WTC11 (cell line): Measurements from ENCODE around the gene ADRA2C.

Source experiments
- FOXK1 ChIP-seq: sonication (generic); formaldehyde crosslinking; IDR thresholded peaks from 2 replicates; pipeline ENCODE4 v1.8.0; 2022; ENCODE audit warnings: mild to moderate bottlenecking, moderate library complexity, missing genetic modification reagents
- JUN ChIP-seq: sonication (generic); formaldehyde crosslinking; IDR thresholded peaks from 2 replicates; pipeline ENCODE4 v1.8.0; 2023; ENCODE audit warnings: mild to moderate bottlenecking, missing genetic modification reagents
- NR3C1 ChIP-seq: sonication (generic); formaldehyde crosslinking; conservative IDR thresholded peaks from 2 replicates; pipeline ENCODE4 v1.8.1; 2023; ENCODE audit warnings: low read depth, mild to moderate bottlenecking, missing genetic modification reagents
- TCF7 ChIP-seq: sonication (generic); formaldehyde crosslinking; IDR thresholded peaks from 2 replicates; pipeline ENCODE4 v1.8.0; 2022; ENCODE audit warnings: mild to moderate bottlenecking, low read depth, missing genetic modification reagents, moderate library complexity
- USF1 ChIP-seq: sonication (generic); formaldehyde crosslinking; IDR thresholded peaks from 2 replicates; pipeline ENCODE4 v1.8.0; 2022; ENCODE audit warnings: mild to moderate bottlenecking, missing genetic modification reagents
- TF ChIP-seq, protein P1 (sequence below): fragments of 200-600 bp; IDR thresholded peaks from 2 replicates; pipeline ENCODE4 v1.8.0; 2022; ENCODE audit warnings: antibody characterized with exemption
- TF ChIP-seq, protein P2 (sequence below): sonication (generic); formaldehyde crosslinking; IDR thresholded peaks from 2 replicates; pipeline ENCODE4 v1.8.1; 2023; ENCODE audit warnings: mild to moderate bottlenecking, missing genetic modification reagents

DNA sequence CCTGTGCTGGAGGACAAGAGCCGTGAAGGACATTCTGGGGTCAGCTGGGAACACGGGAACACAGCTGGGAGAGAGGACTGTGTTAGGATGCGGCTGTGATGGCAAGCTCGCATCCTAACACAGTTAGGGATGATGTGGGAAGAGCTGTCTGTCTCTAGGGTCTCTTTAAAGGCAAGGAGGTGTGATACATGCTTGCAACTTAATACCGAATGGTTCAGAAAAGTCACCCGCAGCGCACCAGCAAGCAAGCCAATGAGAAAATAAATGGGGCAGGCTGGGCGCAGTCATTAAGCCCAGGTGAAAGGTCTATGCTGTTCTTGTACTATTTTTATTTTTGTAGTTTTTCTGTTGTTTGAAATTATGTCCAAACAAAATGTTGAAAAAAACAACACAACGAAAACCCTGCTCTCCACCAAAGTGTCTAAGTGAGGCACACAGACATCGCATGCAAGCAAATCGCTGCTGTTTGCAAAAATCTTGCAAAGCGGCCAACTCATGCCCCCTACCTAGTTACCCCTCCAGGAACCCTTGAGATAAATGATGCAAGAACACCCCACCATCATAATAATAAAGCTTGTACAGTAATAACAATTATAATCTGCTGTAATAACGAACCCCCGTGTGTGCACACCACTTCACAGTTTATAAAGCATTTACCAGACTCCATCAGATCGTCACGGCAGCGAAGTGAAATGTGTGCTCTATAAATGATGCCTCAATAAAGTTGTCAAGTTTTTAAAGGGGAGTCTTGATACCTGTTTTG is 17.9 kb upstream of the ADRA2C start:
- TF ChIP-seq JUN (CRISPR knock-in tag) (no peak), NR3C1 (no peak), TCF7 (CRISPR knock-in tag) (no peak), USF1 (no peak), FOXK1 (CRISPR knock-in tag) (no peak)
- TF ChIP-seq, protein P1, sequence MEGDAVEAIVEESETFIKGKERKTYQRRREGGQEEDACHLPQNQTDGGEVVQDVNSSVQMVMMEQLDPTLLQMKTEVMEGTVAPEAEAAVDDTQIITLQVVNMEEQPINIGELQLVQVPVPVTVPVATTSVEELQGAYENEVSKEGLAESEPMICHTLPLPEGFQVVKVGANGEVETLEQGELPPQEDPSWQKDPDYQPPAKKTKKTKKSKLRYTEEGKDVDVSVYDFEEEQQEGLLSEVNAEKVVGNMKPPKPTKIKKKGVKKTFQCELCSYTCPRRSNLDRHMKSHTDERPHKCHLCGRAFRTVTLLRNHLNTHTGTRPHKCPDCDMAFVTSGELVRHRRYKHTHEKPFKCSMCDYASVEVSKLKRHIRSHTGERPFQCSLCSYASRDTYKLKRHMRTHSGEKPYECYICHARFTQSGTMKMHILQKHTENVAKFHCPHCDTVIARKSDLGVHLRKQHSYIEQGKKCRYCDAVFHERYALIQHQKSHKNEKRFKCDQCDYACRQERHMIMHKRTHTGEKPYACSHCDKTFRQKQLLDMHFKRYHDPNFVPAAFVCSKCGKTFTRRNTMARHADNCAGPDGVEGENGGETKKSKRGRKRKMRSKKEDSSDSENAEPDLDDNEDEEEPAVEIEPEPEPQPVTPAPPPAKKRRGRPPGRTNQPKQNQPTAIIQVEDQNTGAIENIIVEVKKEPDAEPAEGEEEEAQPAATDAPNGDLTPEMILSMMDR = no peak
- TF ChIP-seq, protein P2, sequence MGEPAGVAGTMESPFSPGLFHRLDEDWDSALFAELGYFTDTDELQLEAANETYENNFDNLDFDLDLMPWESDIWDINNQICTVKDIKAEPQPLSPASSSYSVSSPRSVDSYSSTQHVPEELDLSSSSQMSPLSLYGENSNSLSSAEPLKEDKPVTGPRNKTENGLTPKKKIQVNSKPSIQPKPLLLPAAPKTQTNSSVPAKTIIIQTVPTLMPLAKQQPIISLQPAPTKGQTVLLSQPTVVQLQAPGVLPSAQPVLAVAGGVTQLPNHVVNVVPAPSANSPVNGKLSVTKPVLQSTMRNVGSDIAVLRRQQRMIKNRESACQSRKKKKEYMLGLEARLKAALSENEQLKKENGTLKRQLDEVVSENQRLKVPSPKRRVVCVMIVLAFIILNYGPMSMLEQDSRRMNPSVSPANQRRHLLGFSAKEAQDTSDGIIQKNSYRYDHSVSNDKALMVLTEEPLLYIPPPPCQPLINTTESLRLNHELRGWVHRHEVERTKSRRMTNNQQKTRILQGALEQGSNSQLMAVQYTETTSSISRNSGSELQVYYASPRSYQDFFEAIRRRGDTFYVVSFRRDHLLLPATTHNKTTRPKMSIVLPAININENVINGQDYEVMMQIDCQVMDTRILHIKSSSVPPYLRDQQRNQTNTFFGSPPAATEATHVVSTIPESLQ (CRISPR knock-in tag) = no peak
